ENCODE results near the gene MMP23B. TPM values are rescaled to one million over a fixed set of nuclear protein-coding genes. Genes with fewer than 3 reads are reported as not detected.

Gene MMP23B
- total and polyA plus RNA-seq, 2 experiments from 2014 or later: 73.4 to 136 TPM

GRCh38 chr1:1600861-1601563 is 31.0 kb upstream of the MMP23B start:
- peak overlapping the region; percentile 91 for H3K4me2 ChIP-seq
- H2AFZ ChIP-seq: no peak overlapping the region
- no peaks in the 10 kb centered on the region for H3K9me2 ChIP-seq (replicated peaks; ENCODE audit: insufficient read depth)
- TF ChIP-seq CTCF (IDR thresholded peaks at IDR 0.05; ENCODE audit: poor library complexity) (no peak), EZH2 (IDR thresholded peaks at IDR 0.05; ENCODE audit: borderline replicate concordance) (no peak), EZH2phosphoT487 (IDR thresholded peaks at IDR 0.05; ENCODE audit: low read depth, severe bottlenecking, unreplicated experiment) (no peak)
- H3K27ac ChIP-seq: no peak overlapping the region
- H4K20me1 ChIP-seq (ENCODE audit: insufficient read depth, poor library complexity, severe bottlenecking): no peaks in the 10 kb centered on the region
- H3K27me3 ChIP-seq: peaks cover 65% of the 10 kb centered on the region
- H3K4me3 ChIP-seq: no peak overlapping the region
- peak; percentile 4 for DNase-seq (ENCODE audit: low spot score)
- no peaks in the 10 kb centered on the region for H3K36me3 ChIP-seq (replicated peaks; ENCODE audit: insufficient read depth, low read depth)
- no peaks in the 10 kb centered on the region for H3K9me3 ChIP-seq (ENCODE audit: low read depth)
- H3K79me2 ChIP-seq: no peaks in the 10 kb centered on the region
- H3K4me1 ChIP-seq (ENCODE audit: insufficient read depth): peaks cover 3% of the 10 kb centered on the region
- 79% methylated on average over 20 of the region's 22 CpGs for WGBS (ENCODE audit: low lambda C conversion rate, missing lambda C conversion rate)

GRCh38 chr1:1601564-1602303 is 30.2 kb upstream of the MMP23B start:
- H3K36me3 ChIP-seq (replicated peaks; ENCODE audit: insufficient read depth, low read depth): no peaks in the 10 kb centered on the region
- no peaks in the 10 kb centered on the region for H3K79me2 ChIP-seq
- TF ChIP-seq EZH2 (IDR thresholded peaks at IDR 0.05; ENCODE audit: borderline replicate concordance): no peak
- no peak for TF ChIP-seq CTCF (IDR thresholded peaks at IDR 0.05; ENCODE audit: poor library complexity)
- no peak for TF ChIP-seq EZH2phosphoT487 (IDR thresholded peaks at IDR 0.05; ENCODE audit: low read depth, severe bottlenecking, unreplicated experiment)
- H3K9me3 ChIP-seq (ENCODE audit: low read depth): no peaks in the 10 kb centered on the region
- peaks cover 3% of the 10 kb centered on the region for H3K4me1 ChIP-seq (ENCODE audit: insufficient read depth)
- WGBS (ENCODE audit: low lambda C conversion rate, missing lambda C conversion rate): 84% methylated on average over 15 of the region's 15 CpGs
- DNase-seq (ENCODE audit: low spot score): no peak
- no peaks in the 10 kb centered on the region for H3K9me2 ChIP-seq (replicated peaks; ENCODE audit: insufficient read depth)
- no peak overlapping the region for H3K27ac ChIP-seq
- H3K27me3 ChIP-seq: peaks cover 58% of the 10 kb centered on the region
- no peak overlapping the region for H3K4me3 ChIP-seq
- H2AFZ ChIP-seq: no peak overlapping the region
- no peaks in the 10 kb centered on the region for H4K20me1 ChIP-seq (ENCODE audit: insufficient read depth, poor library complexity, severe bottlenecking)
- no peak overlapping the region for H3K4me2 ChIP-seq

GRCh38 chr1:1602304-1602967 is 29.5 kb upstream of the MMP23B start:
- 71% methylated on average over 18 of the region's 18 CpGs for WGBS (ENCODE audit: low lambda C conversion rate, missing lambda C conversion rate)
- Histone ChIP-seq H3K4me3 (no peak overlapping the region), H3K27ac (no peak overlapping the region), H3K9me2 (replicated peaks; ENCODE audit: insufficient read depth) (no peaks in the 10 kb centered on the region), H4K20me1 (ENCODE audit: insufficient read depth, poor library complexity, severe bottlenecking) (no peaks in the 10 kb centered on the region), H3K4me1 (ENCODE audit: insufficient read depth) (peaks cover 3% of the 10 kb centered on the region), H3K27me3 (peaks cover 55% of the 10 kb centered on the region), H3K9me3 (ENCODE audit: low read depth) (no peaks in the 10 kb centered on the region), H3K36me3 (replicated peaks; ENCODE audit: insufficient read depth, low read depth) (no peaks in the 10 kb centered on the region), H2AFZ (no peak overlapping the region), H3K4me2 (no peak overlapping the region), H3K79me2 (no peaks in the 10 kb centered on the region)
- TF ChIP-seq EZH2phosphoT487 (IDR thresholded peaks at IDR 0.05; ENCODE audit: low read depth, severe bottlenecking, unreplicated experiment) (no peak), EZH2 (IDR thresholded peaks at IDR 0.05; ENCODE audit: borderline replicate concordance) (no peak), CTCF (IDR thresholded peaks at IDR 0.05; ENCODE audit: poor library complexity) (no peak)
- no peak for DNase-seq (ENCODE audit: low spot score)
